ENCODE measurements around the gene TTLL3.
"Not testable (repeated sequence)": the region's sequence is repeated elsewhere in the genome, so short reads cannot be mapped to it uniquely, and the experiment has no call there.

TTLL3 gene, protein sequence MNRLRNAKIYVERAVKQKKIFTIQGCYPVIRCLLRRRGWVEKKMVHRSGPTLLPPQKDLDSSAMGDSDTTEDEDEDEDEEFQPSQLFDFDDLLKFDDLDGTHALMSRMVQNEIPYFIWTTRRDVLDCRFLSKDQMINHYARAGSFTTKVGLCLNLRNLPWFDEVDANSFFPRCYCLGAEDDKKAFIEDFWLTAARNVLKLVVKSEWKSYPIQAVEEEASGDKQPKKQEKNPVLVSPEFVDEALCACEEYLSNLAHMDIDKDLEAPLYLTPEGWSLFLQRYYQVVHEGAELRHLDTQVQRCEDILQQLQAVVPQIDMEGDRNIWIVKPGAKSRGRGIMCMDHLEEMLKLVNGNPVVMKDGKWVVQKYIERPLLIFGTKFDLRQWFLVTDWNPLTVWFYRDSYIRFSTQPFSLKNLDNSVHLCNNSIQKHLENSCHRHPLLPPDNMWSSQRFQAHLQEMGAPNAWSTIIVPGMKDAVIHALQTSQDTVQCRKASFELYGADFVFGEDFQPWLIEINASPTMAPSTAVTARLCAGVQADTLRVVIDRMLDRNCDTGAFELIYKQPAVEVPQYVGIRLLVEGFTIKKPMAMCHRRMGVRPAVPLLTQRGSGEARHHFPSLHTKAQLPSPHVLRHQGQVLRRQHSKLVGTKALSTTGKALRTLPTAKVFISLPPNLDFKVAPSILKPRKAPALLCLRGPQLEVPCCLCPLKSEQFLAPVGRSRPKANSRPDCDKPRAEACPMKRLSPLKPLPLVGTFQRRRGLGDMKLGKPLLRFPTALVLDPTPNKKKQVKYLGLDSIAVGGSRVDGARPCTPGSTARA

GRCh38 chr3:9809615-9810432, at the start of gene TTLL3:
TSS of gene TTLL3 (plus strand) at chr3:9810262. CDS start at chr3:9810662, 400 bp downstream.
- in situ Hi-C loops (cut with HindIII; ENCODE audit: low sequenced_read_pairs), result loop anchor here (5.0 kb wide), 2 partner anchors 42 to 73 kb away; no protein-coding TSS in a partner anchor

- in situ Hi-C loops (cut with HindIII; ENCODE audit: low sequenced_read_pairs), result no loop called here
These were observed 49.1 kb upstream of the TTLL3 start for GRCh38 chr3:9760779-9761505.

GRCh38 chr3:9761919-9762318, 48.1 kb upstream of the TTLL3 start:
- in situ Hi-C loops (cut with HindIII; ENCODE audit: low sequenced_read_pairs), result no loop called here

GRCh38 chr3:9762871-9763270, 47.2 kb upstream of the TTLL3 start:
- in situ Hi-C loops (cut with HindIII; ENCODE audit: low sequenced_read_pairs), result no loop called here

DNA sequence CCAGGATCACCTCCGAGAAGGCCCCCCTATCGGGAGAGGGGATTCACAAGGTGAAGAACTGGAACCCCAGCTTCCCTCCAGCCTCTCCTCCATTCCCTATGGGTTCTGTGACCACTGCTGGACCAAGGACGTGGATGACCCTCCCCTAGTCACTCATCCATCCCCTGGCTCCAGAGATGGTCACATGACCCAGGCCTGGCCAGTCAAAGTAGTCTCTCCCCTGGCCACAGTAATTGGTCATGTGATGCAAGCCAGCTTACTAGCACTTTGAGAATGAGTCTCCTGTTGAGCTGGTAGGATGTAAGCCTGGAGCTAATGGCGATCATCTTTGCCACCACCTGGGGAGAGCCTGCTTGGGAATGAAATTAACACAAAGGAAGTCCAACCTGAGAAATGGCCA, 44.2 kb upstream of the TTLL3 start:
- in situ Hi-C loops (cut with HindIII; ENCODE audit: low sequenced_read_pairs), result no loop called here

DNA sequence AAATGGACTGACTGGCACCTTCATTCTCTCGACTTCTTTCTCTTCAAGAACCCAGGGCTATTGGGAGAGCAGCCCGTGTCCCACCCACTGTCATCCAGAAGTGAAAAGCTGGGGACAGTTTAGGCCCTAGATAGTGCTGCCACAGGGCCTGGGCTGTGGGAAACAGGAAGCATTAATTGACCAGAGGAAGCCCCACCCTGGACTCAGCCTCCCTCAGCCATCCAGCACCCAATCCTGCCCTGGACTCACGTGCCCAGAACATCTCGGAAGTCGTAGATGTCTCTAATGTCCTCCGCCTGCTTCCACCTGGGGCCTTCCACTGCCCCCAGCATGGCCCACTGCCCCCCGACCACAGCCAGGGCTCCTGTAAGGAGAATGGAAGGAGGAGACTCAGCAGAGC, 42.6 kb upstream of the TTLL3 start:
- in situ Hi-C loops (cut with HindIII; ENCODE audit: low sequenced_read_pairs), result no loop called here

DNA sequence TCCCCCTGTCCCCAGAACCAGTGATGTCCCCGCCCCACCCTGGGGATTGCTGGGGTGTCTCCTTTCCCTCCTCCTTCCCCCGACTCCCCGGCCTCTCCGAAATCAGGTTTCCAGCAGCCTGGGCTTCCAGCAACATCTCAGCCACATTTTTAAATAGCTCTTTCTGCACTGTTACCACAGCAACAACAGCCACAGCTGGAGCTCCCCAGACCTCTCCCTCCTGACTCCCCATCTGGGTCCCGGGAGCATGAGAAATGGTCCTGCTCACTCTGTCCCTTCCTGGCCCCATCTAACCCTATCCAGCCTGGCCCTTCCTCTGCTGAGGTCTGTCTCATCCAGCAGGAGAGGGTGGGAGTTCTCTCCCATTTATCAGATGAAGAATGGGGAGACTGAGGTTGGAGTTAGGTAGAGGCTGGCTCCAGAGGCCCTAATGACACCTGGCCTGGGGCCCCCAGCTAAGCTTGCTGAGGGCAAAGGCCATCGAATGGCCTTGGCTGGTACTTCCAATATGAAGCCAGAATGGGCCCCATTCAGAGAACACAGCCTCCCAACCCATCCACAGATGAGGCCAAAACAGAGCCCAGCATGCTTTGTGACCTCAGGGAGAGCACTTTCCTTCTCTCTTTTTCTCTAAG, 41.8 kb upstream of the TTLL3 start:
- in situ Hi-C loops (cut with HindIII; ENCODE audit: low sequenced_read_pairs), result no loop called here

DNA sequence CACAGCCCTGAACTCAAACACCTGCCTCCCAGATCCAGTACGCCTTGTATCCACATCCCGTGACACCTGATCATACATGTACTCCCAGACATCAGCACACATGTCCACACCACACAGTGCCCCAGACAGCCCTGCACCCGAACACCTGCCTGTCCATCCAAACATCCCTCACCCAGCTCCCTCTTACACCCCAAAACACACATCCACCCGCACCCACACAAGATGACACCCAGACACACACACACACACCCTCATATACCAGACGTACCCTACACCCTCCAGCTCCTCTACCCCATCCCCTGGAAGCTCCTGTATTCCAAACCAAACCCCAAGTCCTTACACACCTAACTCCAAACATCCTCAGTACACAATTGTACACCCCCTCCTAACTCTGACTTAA, 41.0 kb upstream of the TTLL3 start:
- in situ Hi-C loops (cut with HindIII; ENCODE audit: low sequenced_read_pairs), result no loop called here

DNA sequence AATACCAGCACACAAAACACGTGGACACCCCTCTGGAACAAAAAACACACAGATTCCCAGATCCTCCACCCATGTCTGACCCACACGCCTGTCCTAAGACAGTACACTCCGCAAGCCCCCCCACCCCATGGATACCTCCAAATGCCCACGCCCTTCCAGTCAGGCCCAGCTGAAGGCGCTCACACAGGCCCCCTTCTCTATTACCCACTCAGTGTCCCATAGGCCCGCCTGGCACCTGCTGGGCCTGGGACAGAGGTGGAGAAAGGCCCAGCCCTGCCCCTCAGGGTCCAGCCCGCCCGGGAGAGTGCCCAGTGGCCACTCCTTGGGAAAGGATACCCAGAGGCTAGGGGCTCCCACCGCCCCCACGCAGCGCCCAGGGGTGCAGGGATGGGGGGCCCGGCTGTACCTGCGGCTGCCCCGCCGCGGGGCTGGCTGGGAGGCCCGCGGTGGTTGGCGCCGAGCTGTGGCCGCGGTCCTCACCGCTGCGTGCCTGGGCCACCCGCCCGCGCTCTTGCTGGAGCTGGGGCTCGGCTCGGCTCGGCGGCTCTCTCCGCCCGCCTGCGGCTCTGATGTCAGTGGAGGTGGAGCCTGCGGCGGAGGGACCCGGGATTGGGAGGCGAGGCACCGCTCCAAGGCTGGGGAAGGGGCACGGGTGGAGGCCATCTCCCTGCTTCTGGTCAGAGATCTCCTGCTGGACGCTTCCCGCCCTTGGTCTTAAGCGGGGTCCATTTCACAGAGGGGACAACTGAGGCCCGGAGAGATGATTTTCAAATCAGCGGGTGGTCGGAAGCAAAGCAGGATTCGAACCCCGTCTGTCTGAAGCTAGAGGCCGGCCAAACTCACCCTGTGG, 40.4 kb upstream of the TTLL3 start, which contains the start of gene CAMK1:
CAMK1 (minus strand) TSS at position 522 of the 850 bp plus-strand sequence. CDS start 2,198 bp downstream, outside the sequence.
- in situ Hi-C loops (cut with HindIII; ENCODE audit: low sequenced_read_pairs), result no loop called here

DNA sequence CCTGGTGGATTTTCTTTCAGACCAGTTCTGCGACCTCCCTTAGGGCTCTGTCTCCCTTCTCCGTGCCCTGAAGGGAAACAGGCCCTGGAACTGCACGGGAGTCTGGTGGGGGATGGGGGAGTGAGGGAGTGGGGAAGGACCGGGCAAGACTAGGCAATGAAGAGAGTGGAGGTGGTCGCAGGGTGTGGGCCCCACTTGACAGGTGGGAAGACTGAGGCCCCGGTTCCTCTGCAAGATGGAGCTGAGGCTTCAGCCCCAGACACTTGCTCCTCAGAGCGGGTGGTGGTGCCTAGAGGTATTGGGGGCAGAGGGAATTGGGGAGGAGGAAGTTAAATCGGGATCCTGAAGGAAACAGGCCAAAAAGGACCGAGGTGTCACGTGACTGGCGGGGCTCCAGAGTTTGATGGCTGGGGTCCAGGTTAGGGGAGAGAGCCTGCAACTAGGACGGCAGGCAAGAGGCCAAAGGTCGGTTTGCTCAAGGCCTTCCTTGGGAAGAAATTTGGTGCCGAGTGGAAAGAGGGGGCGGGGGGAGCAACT, 39.7 kb upstream of the TTLL3 start:
- in situ Hi-C loops (cut with HindIII; ENCODE audit: low sequenced_read_pairs), result no loop called here

GRCh38 chr3:9771007-9771406, 39.1 kb upstream of the TTLL3 start:
- in situ Hi-C loops (cut with HindIII; ENCODE audit: low sequenced_read_pairs), result not testable (repeated sequence)

- in situ Hi-C loops (cut with HindIII; ENCODE audit: low sequenced_read_pairs), result no loop called here
These were observed 33.0 kb upstream of the TTLL3 start for GRCh38 chr3:9776896-9777693.

- in situ Hi-C loops (cut with HindIII; ENCODE audit: low sequenced_read_pairs), result no loop called here
These were observed 32.4 kb upstream of the TTLL3 start for GRCh38 chr3:9777694-9778021.

- in situ Hi-C loops (cut with HindIII; ENCODE audit: low sequenced_read_pairs), result no loop called here
These were observed 31.7 kb upstream of the TTLL3 start for GRCh38 chr3:9778143-9779074.

- in situ Hi-C loops (cut with HindIII; ENCODE audit: low sequenced_read_pairs), result no loop called here
These were observed 30.9 kb upstream of the TTLL3 start for GRCh38 chr3:9779075-9779593.

DNA sequence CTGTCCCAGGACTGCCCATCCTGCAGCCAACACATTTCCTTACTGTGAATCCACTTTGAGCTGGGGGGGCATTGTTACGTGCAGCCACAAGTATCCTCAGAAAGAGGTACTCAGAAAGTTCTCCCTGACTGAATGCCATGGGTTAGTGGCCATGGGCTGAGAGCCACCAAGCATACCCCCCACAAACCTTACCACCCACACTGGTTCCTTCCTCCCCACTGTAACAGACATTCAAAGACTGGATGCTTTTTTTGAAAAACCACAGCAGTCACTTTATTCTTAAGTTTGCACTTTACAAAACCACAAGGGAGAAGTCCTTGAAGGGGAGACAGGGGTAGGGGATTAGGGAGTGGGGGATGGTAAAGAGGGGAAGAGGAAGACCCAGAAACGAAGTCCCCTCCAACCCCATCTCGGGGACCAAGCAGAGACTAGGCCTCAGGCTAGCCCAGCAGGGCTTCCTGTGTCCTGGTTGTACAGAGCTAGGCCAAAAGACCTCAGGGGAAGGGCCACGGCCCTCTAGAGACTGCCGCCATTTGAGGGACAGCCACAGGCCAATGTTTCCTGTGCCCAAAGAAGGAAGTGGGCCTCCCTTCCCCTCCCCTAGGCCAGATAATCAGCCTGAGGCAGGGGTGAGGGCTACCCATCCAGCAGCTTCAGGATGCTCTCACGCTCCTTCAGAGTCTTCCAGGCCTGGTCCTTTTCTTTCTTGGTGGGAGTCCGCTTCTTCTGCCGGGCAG, 30.2 kb upstream of the TTLL3 start:
- in situ Hi-C loops (cut with HindIII; ENCODE audit: low sequenced_read_pairs), result no loop called here
